ENCODE data around the gene OTOP3.

OTOP3 gene

DNA sequence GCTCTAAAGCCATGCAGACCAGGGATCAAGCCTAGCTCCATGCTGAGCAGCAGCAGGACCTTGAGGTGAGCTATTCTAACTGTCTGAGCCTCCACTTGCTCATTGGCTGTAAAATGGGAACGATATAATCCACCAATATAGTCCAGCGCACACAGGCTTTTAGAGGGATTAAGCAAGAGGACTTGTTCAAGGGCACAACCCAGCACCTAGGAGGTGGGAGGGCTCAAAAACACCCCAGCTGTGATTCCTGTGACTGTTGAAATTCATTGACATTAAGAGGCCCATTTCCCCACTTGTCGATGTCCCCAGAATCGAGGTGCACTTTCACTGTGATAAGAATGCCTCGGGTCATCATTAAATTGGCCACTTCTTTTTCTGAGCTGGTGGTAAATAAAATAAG, 16.8 kb upstream of the OTOP3 start:
- Histone ChIP-seq H3K27ac (no peak overlapping the region), H3K4me3 (no peak overlapping the region)
- no peak for DNase-seq (ENCODE audit: low spot score)
- TF ChIP-seq, protein P1, sequence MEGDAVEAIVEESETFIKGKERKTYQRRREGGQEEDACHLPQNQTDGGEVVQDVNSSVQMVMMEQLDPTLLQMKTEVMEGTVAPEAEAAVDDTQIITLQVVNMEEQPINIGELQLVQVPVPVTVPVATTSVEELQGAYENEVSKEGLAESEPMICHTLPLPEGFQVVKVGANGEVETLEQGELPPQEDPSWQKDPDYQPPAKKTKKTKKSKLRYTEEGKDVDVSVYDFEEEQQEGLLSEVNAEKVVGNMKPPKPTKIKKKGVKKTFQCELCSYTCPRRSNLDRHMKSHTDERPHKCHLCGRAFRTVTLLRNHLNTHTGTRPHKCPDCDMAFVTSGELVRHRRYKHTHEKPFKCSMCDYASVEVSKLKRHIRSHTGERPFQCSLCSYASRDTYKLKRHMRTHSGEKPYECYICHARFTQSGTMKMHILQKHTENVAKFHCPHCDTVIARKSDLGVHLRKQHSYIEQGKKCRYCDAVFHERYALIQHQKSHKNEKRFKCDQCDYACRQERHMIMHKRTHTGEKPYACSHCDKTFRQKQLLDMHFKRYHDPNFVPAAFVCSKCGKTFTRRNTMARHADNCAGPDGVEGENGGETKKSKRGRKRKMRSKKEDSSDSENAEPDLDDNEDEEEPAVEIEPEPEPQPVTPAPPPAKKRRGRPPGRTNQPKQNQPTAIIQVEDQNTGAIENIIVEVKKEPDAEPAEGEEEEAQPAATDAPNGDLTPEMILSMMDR (IDR thresholded peaks at IDR 0.05), result no peak

DNA sequence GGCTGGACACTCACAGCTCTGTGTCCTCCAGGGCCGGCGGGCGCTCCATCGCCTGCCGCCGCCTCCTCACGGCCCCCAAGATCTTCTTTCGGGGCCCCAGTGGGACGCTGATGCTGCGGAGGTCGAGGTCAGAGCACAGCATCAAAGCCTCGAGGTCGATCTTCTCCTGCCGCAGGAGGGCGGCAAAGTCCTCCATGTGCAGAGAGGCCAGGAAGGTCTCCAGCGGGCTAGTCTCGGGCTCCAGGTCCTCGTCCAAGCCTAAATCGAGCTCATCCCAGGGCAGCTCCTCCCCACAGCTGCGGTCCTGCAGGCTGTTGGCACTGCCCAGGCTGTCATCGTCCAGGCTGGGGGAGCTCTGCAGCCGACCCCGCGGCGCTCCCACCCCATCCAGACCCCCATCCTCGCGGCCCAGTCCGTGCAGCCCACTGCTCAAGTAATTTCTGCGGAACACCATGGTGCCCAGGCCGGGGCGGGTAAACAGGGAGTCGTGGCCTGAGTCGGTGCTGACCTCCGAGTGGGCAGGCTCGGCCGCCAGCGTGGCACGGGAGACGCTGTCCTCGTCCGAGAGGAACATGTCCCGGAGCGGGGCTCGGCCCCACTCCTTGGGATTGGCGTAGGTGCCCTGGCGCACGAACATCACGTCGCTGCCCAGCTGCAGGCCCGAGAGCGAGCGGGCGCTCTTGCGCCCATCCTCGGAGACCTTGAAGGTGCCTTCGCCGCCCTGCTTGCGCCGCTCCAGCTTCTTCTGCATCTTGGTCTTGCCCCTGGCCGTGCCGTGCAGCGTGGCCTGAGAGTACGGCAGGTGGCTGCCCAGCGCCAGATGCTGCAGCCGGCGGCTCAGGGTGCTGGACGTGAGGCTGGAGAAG, 16.0 kb upstream of the OTOP3 start:
- no peak overlapping the region for H3K27ac ChIP-seq
- H3K4me3 ChIP-seq, result no peak overlapping the region
- TF ChIP-seq, protein P1 (IDR thresholded peaks at IDR 0.05), result no peak
- DNase-seq (ENCODE audit: low spot score), result no peak

DNA sequence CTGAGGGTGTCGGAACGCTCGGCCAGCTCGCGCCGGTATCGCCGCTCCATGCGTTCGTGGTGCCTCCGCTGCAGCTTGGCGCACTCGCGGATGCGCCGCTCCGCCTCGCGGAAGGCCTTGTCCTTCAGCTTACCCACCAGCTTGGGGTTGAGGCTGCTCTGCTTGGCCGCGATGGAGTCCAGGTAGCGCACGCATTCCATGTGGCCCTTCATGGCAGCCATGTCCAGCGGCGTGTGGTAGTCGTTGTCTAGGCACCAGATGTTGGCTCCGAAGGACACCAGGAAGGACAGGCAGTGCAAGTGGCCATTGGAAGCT, 15.4 kb upstream of the OTOP3 start:
- Histone ChIP-seq H3K4me3 (no peak overlapping the region), H3K27ac (no peak overlapping the region)
- no peak for DNase-seq (ENCODE audit: low spot score)
- TF ChIP-seq, protein P1 (IDR thresholded peaks at IDR 0.05), result no peak

DNA sequence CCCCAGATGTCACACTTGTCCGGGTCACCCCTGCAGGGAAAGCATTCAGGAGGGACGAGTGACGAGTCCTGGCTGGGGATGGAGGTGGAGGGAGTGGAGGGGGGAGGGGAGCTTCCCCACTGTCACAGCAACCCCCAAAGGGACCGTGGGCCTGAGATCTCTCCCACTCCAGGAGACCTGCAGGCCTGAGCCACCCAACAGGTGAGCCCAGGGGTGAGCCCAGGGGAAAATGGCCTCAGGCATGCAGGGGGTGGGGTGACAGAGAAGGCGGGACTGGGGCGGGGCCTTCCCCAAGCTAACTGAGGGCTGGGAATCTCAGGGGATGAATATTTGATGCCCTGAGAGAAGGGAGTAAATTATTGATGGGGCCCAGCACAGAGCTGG, 15.1 kb upstream of the OTOP3 start:
- TF ChIP-seq, protein P1 (IDR thresholded peaks at IDR 0.05), result no peak
- no peak overlapping the region for H3K27ac ChIP-seq
- H3K4me3 ChIP-seq, result no peak overlapping the region
- no peak for DNase-seq (ENCODE audit: low spot score)

DNA sequence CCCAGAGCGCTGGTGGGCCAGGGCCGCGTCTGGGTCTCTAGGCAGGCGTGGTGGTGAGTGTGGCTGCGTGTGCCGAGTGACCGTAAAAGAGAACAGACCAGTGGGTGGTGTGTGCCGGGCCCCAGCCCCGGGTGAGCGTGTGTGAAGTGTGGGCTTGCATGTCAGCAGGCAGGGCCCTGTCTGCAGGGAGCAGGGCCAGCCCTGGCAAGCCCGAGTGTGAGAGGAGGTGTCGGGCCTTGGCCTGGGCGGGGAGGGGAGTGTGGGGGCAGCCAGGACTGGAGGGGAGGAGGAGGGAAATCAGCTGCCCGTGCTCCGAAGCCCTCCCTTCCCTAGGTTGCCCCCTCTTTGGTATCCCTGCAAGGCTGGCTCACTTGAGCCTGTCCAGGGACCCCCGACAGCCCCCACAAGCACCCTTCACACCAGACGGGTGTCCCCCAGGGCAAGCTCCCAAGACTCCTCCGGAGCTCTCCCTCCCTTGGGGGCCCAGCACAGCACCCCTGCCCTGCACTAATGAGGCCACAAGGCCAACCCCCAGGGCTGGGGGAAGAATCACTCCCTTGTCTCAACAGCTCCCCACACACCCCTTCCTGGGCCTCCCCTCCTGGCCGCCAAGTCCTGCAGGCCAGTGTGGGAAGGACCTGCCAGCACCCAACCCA, 14.5 kb upstream of the OTOP3 start:
- no peak overlapping the region for H3K27ac ChIP-seq
- DNase-seq (ENCODE audit: low spot score), result no peak
- H3K4me3 ChIP-seq, result no peak overlapping the region
- TF ChIP-seq, protein P1 (IDR thresholded peaks at IDR 0.05), result no peak

DNA sequence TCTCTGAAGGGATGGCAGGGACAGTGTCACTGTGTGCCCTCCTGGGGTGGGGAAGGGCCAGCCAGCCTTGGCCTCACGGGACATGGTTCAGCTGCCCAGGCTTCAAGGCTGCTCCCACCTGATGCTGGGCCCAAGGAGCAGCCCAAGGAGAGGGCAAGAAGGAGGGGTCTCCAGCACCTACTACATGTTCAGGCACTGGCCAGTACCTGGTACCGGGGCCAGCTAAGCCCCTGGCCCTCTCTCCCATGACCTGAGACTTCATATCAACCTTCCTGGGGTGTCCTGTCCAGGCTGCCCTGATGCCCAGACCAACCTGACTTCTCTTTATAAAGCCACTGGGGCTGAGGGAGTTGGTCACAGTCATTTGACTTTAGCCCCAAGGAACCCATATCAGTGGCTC, 13.9 kb upstream of the OTOP3 start:
- no peak for DNase-seq (ENCODE audit: low spot score)
- Histone ChIP-seq H3K27ac (no peak overlapping the region), H3K4me3 (no peak overlapping the region)
- TF ChIP-seq, protein P1 (IDR thresholded peaks at IDR 0.05), result no peak

DNA sequence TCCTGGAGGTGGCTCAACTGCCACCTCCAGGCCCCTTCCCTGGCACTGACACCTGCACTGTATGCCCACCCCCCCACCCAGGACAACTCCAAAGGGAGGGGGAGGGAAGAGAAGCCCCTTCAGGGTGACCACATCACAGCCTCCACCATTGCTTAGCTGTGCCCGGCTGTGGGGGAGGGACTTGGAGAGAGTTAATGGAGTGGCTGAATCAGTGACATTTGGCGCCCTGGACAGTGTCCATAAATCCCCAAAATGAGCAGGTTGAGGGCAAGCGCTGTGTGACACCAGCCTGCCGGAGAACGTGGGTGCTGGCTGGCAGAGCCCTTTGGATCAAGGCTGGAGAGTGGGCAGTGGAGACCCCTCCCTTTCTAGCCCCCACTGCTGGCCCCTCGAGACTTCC, 13.5 kb upstream of the OTOP3 start:
- TF ChIP-seq, protein P1 (IDR thresholded peaks at IDR 0.05), result no peak
- Histone ChIP-seq H3K4me3 (no peak overlapping the region), H3K27ac (no peak overlapping the region)
- DNase-seq (ENCODE audit: low spot score), result no peak

Data from coronary artery (tissue), 2 donors.